T-helper 2 cell treated with Interferon-gamma antibody and Interleukin-4, amounts not matched to agents 5 μg/mL and 100 μg/mL, for 36 hours (primary cell): ENCODE data around the gene EMX1.

ENCODE experiments used
- DNase-seq: peaks from one replicate; pipeline ENCODE4 v3.0.0; 2021; ENCODE audit warnings: low spot score
- H3K27ac Mint-ChIP-seq: one replicate; pipeline ENCODE4 v1.8.0; 2021; ENCODE audit warnings: mild to moderate bottlenecking, mixed read lengths
- H3K27me3 Mint-ChIP-seq: one replicate; pipeline ENCODE4 v1.8.0; 2021; ENCODE audit warnings: low read depth, mixed read lengths
- H3K36me3 Mint-ChIP-seq: one replicate; pipeline ENCODE4 v1.8.0; 2021; ENCODE audit warnings: low read depth, mixed read lengths
- H3K4me1 Mint-ChIP-seq: one replicate; pipeline ENCODE4 v1.8.0; 2021; ENCODE audit warnings: low read depth, mixed read lengths
- H3K4me3 Mint-ChIP-seq: one replicate; pipeline ENCODE4 v1.8.0; 2022; ENCODE audit warnings: mild to moderate bottlenecking, moderate library complexity, mixed read lengths
- H3K9me3 Mint-ChIP-seq: one replicate; pipeline ENCODE4 v1.8.0; 2021; ENCODE audit warnings: mixed read lengths

Gene EMX1

GRCh38 chr2:72950558-72951255, 33.4 kb downstream of the EMX1 start:
- no peak overlapping the region for H3K4me3 Mint-ChIP-seq
- peaks cover 25% of the 10 kb centered on the region for H3K4me1 Mint-ChIP-seq
- DNase-seq: no peak
- H3K36me3 Mint-ChIP-seq: peaks cover 2% of the 10 kb centered on the region
- no peaks in the 10 kb centered on the region for H3K9me3 Mint-ChIP-seq
- no peaks in the 10 kb centered on the region for H3K27me3 Mint-ChIP-seq
- no peak overlapping the region for H3K27ac Mint-ChIP-seq

DNA sequence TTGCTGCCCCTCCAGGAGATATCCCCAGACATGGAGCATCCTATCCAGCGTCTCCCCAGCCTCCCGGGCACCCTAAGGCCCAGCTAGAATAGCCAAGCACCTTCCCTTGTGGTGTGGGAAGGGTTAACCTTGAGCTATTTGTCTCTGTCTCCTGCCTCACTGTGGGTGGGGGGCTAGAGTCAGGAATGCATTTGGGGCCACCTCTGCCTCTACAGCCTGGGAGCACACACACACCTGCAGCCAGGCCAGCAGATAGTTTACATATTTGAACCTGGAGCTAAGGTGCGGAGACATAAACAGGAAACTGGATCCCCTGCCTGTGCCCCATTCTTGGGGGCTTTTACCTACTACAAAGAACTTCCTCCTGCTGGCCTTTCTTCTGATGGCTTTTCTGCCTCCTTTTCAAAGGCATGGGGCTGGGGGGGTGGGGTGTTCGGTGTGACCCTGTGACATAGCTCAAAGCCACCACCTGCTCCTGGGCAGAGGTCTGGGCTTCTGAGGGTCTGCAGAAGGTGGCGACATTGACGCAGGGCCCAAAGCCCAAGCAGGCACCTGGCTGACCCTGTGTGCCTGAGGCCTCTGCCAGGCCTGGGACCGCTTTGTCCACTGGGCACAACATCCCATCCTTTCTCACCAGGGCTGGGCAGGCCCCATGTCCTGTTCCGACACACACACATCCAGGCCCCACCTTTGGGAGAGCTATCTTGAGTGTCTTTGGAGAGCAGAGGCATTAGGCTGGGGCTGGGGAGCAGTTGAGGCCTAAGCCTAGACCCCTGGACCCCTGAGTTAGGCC, 34.2 kb downstream of the EMX1 start:
- H3K27ac Mint-ChIP-seq: no peak overlapping the region
- peaks cover 25% of the 10 kb centered on the region for H3K4me1 Mint-ChIP-seq
- no peak overlapping the region for H3K4me3 Mint-ChIP-seq
- peaks cover 2% of the 10 kb centered on the region for H3K36me3 Mint-ChIP-seq
- no peaks in the 10 kb centered on the region for H3K9me3 Mint-ChIP-seq
- no peaks in the 10 kb centered on the region for H3K27me3 Mint-ChIP-seq
- no peak for DNase-seq

GRCh38 chr2:72952110-72952823, 34.9 kb downstream of the EMX1 start:
- no peak overlapping the region for H3K27ac Mint-ChIP-seq
- H3K9me3 Mint-ChIP-seq: no peaks in the 10 kb centered on the region
- no peak for DNase-seq
- H3K4me3 Mint-ChIP-seq: no peak overlapping the region
- peaks cover 27% of the 10 kb centered on the region for H3K4me1 Mint-ChIP-seq
- H3K27me3 Mint-ChIP-seq: no peaks in the 10 kb centered on the region
- H3K36me3 Mint-ChIP-seq: peaks cover 5% of the 10 kb centered on the region

DNA sequence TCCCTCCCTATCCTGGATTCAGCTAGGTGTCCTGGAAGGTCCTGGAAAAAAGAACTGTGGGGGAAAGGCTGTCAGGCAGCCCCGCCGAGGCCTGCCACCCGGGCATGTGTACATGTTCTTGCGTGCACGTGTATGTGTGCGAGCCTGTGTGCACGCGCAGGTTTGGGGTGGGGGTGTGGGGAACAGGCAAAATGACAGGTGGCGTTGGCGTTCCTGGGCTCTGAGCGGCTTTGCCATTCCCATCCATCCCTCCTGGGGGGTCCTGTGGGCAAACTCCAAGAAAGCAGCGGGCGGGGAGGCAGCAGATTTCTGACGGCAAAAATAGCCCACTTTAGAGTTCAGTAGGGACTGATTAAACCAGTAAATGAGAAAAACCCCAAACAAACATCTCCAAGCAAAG, 35.6 kb downstream of the EMX1 start:
- no peak for DNase-seq
- peak overlapping the region; percentile 94 for H3K27ac Mint-ChIP-seq
- H3K27me3 Mint-ChIP-seq: no peaks in the 10 kb centered on the region
- H3K9me3 Mint-ChIP-seq: no peaks in the 10 kb centered on the region
- H3K36me3 Mint-ChIP-seq: peaks cover 6% of the 10 kb centered on the region
- H3K4me1 Mint-ChIP-seq: peaks cover 29% of the 10 kb centered on the region
- H3K4me3 Mint-ChIP-seq: no peak overlapping the region

DNA sequence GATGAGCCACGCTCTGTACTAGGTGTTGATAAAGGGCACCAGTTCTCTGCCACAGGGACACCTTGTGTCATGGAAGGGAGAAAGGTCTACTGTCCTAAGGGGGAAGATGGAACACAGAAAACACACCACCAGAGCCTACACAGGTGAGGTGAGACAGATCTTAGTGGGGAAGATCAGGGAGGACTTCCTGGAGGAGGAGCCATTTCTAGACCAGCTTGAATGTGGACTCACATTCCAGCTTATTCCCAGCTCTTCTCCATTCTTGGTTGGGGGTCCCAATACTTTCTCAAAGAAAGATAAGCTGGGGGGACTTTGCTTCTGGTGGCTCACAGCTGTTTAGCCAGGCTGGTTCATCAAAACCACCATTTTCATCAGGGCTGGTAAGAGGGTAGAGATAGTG, 36.2 kb downstream of the EMX1 start:
- Mint-ChIP-seq H3K4me3 (peak overlapping the region; percentile 91), H3K36me3 (peaks cover 6% of the 10 kb centered on the region), H3K27ac (peak overlapping the region; percentile 94), H3K27me3 (no peaks in the 10 kb centered on the region), H3K4me1 (peaks cover 31% of the 10 kb centered on the region), H3K9me3 (no peaks in the 10 kb centered on the region)
- no peak for DNase-seq

DNA sequence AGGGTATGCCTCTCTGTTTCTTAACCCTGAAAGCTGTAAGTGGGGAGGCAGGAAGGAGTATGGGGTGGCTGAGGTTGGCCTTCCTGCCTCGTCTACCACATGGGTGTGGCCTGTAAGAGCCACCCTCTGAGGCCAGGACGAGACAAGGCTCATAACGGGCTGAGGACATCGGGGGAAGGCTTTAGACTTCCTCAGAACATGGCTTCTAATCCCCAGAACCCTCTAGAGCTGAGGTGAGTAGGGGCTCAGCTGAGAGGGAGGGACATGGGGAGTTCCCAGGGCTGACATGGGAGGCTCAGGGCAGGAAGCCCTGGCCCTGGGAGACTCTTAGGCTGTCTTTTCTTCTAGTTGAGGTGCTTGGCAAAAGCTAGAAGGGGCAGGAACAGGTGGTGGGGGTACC, 36.7 kb downstream of the EMX1 start:
- H3K27ac Mint-ChIP-seq: peak overlapping the region; percentile 94
- DNase-seq: peak; percentile 23
- H3K27me3 Mint-ChIP-seq: no peaks in the 10 kb centered on the region
- peaks cover 29% of the 10 kb centered on the region for H3K4me1 Mint-ChIP-seq
- H3K9me3 Mint-ChIP-seq: no peaks in the 10 kb centered on the region
- peak overlapping the region; percentile 91 for H3K4me3 Mint-ChIP-seq
- peaks cover 6% of the 10 kb centered on the region for H3K36me3 Mint-ChIP-seq

- Mint-ChIP-seq H3K27ac (peak overlapping the region; percentile 94), H3K27me3 (no peaks in the 10 kb centered on the region), H3K4me3 (peak overlapping the region; percentile 91), H3K4me1 (peaks cover 31% of the 10 kb centered on the region), H3K36me3 (peaks cover 6% of the 10 kb centered on the region), H3K9me3 (no peaks in the 10 kb centered on the region)
- DNase-seq: no peak
Measured at GRCh38 chr2:72954376-72955227, 37.3 kb downstream of the EMX1 start.

GRCh38 chr2:72955228-72956049, 38.1 kb downstream of the EMX1 start:
- H3K4me3 Mint-ChIP-seq: peak overlapping the region; percentile 34
- peaks cover 34% of the 10 kb centered on the region for H3K4me1 Mint-ChIP-seq
- H3K27me3 Mint-ChIP-seq: no peaks in the 10 kb centered on the region
- H3K27ac Mint-ChIP-seq: peak overlapping the region; percentile 46
- H3K9me3 Mint-ChIP-seq: no peaks in the 10 kb centered on the region
- DNase-seq: no peak
- H3K36me3 Mint-ChIP-seq: peaks cover 6% of the 10 kb centered on the region

- no peaks in the 10 kb centered on the region for H3K27me3 Mint-ChIP-seq
- no peak for DNase-seq
- peak overlapping the region; percentile 34 for H3K27ac Mint-ChIP-seq
- peaks cover 34% of the 10 kb centered on the region for H3K4me1 Mint-ChIP-seq
- no peaks in the 10 kb centered on the region for H3K9me3 Mint-ChIP-seq
- H3K36me3 Mint-ChIP-seq: peaks cover 6% of the 10 kb centered on the region
- no peak overlapping the region for H3K4me3 Mint-ChIP-seq
Measured at GRCh38 chr2:72956050-72956395, 38.7 kb downstream of the EMX1 start.

DNA sequence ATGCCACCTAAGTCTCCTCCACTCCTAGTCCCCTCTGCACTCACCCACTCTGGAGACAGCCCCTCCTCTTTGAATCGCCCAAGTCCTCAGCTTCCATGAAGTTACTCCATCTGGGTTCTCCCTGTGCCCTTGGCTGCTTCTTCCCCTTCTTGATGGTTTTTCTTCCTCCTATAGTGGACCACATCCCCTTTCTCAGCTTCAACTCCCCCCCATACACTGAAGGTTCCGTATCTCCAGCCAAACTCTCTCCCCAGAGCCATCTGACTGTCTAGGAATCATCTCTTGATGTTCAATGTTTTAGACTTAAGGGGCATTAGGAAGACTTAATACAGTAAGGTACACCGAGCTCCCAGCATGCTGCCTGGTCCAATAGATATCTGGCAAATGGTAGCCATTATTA, 39.6 kb downstream of the EMX1 start:
- Mint-ChIP-seq H3K27ac (no peak overlapping the region), H3K4me1 (peaks cover 34% of the 10 kb centered on the region), H3K36me3 (peaks cover 6% of the 10 kb centered on the region), H3K9me3 (no peaks in the 10 kb centered on the region), H3K4me3 (peak overlapping the region; percentile 23), H3K27me3 (no peaks in the 10 kb centered on the region)
- no peak for DNase-seq

DNA sequence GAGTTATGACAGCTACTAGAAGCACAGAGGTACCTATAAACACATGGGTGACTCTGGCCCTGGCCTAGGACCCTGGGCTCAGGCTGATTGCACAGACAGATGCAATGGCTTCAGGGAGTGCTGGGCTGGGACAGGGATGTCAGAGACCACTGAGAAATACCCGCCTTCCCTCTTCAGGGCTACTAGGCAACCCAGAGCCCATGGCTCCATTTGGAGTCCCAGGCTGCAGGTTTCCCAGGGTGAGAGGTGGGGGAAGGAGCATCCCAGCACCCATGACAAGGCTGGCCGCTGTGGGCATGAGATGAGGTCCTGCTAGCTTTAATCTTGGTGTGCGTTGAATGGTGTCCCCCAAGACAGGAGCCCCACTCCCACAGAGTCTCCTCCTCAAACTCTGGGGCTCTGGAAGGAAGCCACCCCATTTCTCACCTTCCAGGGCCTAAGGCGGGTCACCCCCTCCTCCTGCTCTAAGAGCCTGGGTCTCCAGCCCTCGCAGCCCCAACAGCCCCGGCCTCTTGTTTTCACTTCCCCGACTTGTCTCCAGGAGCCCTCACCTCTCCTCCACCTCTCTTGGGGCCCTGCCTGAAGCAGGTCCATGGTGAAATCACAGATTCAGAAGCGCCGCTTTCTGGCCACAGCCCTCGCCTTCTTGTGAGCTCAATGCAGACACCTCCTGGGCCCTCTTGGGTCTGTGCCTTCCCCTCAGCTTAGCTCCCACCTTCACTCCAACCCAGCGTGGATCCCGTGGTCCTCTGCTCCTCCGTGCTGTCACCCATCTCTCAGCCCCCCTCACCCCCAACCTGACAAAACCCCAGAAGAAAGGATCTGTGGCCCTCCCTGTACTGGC, 41.4 kb downstream of the EMX1 start:
- peaks cover 6% of the 10 kb centered on the region for H3K36me3 Mint-ChIP-seq
- no peak for DNase-seq
- H3K9me3 Mint-ChIP-seq: no peaks in the 10 kb centered on the region
- no peaks in the 10 kb centered on the region for H3K27me3 Mint-ChIP-seq
- peaks cover 24% of the 10 kb centered on the region for H3K4me1 Mint-ChIP-seq
- H3K4me3 Mint-ChIP-seq: no peak overlapping the region
- H3K27ac Mint-ChIP-seq: peak overlapping the region; percentile 13

GRCh38 chr2:72959554-72959953, 42.2 kb downstream of the EMX1 start:
- no peaks in the 10 kb centered on the region for H3K9me3 Mint-ChIP-seq

More at GRCh38 chr2:72959554-72959953, 42.2 kb downstream of the EMX1 start:
- H3K27ac Mint-ChIP-seq: peak overlapping the region; percentile 13
- no peaks in the 10 kb centered on the region for H3K27me3 Mint-ChIP-seq
- peaks cover 17% of the 10 kb centered on the region for H3K4me1 Mint-ChIP-seq
- peaks cover 6% of the 10 kb centered on the region for H3K36me3 Mint-ChIP-seq
- no peak overlapping the region for H3K4me3 Mint-ChIP-seq
- no peak for DNase-seq
